GM12801 (cell line): ENCODE data around the gene CSNK2A2.

Source experiments
- CTCF ChIP-seq: IDR thresholded peaks from one replicate; pipeline ENCODE4 v1.5.1; 2011; ENCODE audit warnings: control low read depth; ENCODE audit not compliant: insufficient read length; ENCODE audit errors: extremely low read depth

The CSNK2A2 gene

GRCh38 chr16:58116529-58116928 is 81.4 kb downstream of the CSNK2A2 start:
- TF ChIP-seq CTCF, result no peak

- no peak for TF ChIP-seq CTCF
Observed at GRCh38 chr16:58116081-58116480, 81.8 kb downstream of the CSNK2A2 start.

GRCh38 chr16:58114827-58115825 is 82.8 kb downstream of the CSNK2A2 start:
- TF ChIP-seq CTCF, result no peak

GRCh38 chr16:58111302-58111627 is 86.6 kb downstream of the CSNK2A2 start:
- no peak for TF ChIP-seq CTCF

GRCh38 chr16:58110571-58111301 is 87.2 kb downstream of the CSNK2A2 start:
- TF ChIP-seq CTCF, result no peak

- TF ChIP-seq CTCF, result no peak
Observed at GRCh38 chr16:58109881-58110280, 88.0 kb downstream of the CSNK2A2 start.

GRCh38 chr16:58109330-58109729 is 88.6 kb downstream of the CSNK2A2 start:
- TF ChIP-seq CTCF, result no peak
